Measurements from ENCODE around the gene MBNL2. TPM values are rescaled to one million over a fixed set of nuclear protein-coding genes. Genes with fewer than 3 reads are reported as not detected.

Gene MBNL2
- total RNA-seq, 2 donors from 2014 or later, result 59.6 to 67.7 TPM

GRCh38 chr13:97233499-97233898 lies 11.4 kb downstream of the MBNL2 start:
- H3K27me3 ChIP-seq (replicated peaks; ENCODE audit: insufficient read depth), result no peaks in the 10 kb centered on the region
- no peak overlapping the region for H3K27ac ChIP-seq
- H3K4me1 ChIP-seq (ENCODE audit: control insufficient read depth in 1 of 2, low read depth in 2 of 2), result peaks cover 5 to 74% of the 10 kb centered on the region in 2 donors
- DNase-seq (ENCODE audit: low spot score) (no peak), ATAC-seq (ENCODE audit: insufficient number of reproducible peaks, low FRiP score, low read depth) (no peak)
- no peak for TF ChIP-seq CTCF (IDR thresholded peaks at IDR 0.05)
- no peak overlapping the region for H3K4me3 ChIP-seq
- H3K36me3 ChIP-seq, result no peaks in the 10 kb centered on the region
- H3K9me3 ChIP-seq, result no peaks in the 10 kb centered on the region

GRCh38 chr13:97234236-97234635 lies 12.1 kb downstream of the MBNL2 start:
- ATAC-seq (ENCODE audit: insufficient number of reproducible peaks, low FRiP score, low read depth) (no peak), DNase-seq (ENCODE audit: low spot score) (no peak)
- peaks cover 5 to 68% of the 10 kb centered on the region in 2 donors for H3K4me1 ChIP-seq (ENCODE audit: control insufficient read depth in 1 of 2, low read depth in 2 of 2)
- no peak overlapping the region for H3K4me3 ChIP-seq
- no peak overlapping the region for H3K27ac ChIP-seq
- no peaks in the 10 kb centered on the region for H3K9me3 ChIP-seq
- H3K36me3 ChIP-seq, result no peaks in the 10 kb centered on the region
- no peaks in the 10 kb centered on the region for H3K27me3 ChIP-seq (replicated peaks; ENCODE audit: insufficient read depth)
- TF ChIP-seq CTCF (IDR thresholded peaks at IDR 0.05), result no peak

- Histone ChIP-seq H3K9me3 (no peaks in the 10 kb centered on the region), H3K36me3 (no peaks in the 10 kb centered on the region), H3K4me3 (no peak overlapping the region), H3K27ac (no peak overlapping the region), H3K4me1 (ENCODE audit: control insufficient read depth in 1 of 2, low read depth in 2 of 2) (peaks cover 4 to 68% of the 10 kb centered on the region in 2 donors), H3K27me3 (replicated peaks; ENCODE audit: insufficient read depth) (no peaks in the 10 kb centered on the region)
- no peak for TF ChIP-seq CTCF (IDR thresholded peaks at IDR 0.05)
- DNase-seq (ENCODE audit: low spot score) (no peak), ATAC-seq (ENCODE audit: insufficient number of reproducible peaks, low FRiP score, low read depth) (no peak)
Observed at GRCh38 chr13:97234742-97235141, 12.6 kb downstream of the MBNL2 start.

- Histone ChIP-seq H3K36me3 (no peaks in the 10 kb centered on the region), H3K4me3 (peak overlapping the region; percentile 29), H3K27me3 (replicated peaks; ENCODE audit: insufficient read depth) (no peaks in the 10 kb centered on the region), H3K9me3 (no peaks in the 10 kb centered on the region), H3K27ac (peak overlapping the region in 1 of 2 donors; percentile 4), H3K4me1 (ENCODE audit: control insufficient read depth in 1 of 2, low read depth in 2 of 2) (peaks cover 10 to 69% of the 10 kb centered on the region in 2 donors)
- ATAC-seq (ENCODE audit: insufficient number of reproducible peaks, low FRiP score, low read depth), result no peak
- no peak for TF ChIP-seq CTCF (IDR thresholded peaks at IDR 0.05)
- no peak for DNase-seq (ENCODE audit: low spot score)
Observed at GRCh38 chr13:97235549-97236231, 13.6 kb downstream of the MBNL2 start.

GRCh38 chr13:97237388-97237787 lies 15.3 kb downstream of the MBNL2 start:
- H3K27ac ChIP-seq, result no peak overlapping the region
- DNase-seq (ENCODE audit: low spot score), result no peak
- H3K4me1 ChIP-seq (ENCODE audit: control insufficient read depth in 1 of 2, low read depth in 2 of 2), result peaks cover 10 to 66% of the 10 kb centered on the region in 2 donors
- H3K4me3 ChIP-seq, result no peak overlapping the region
- no peaks in the 10 kb centered on the region for H3K36me3 ChIP-seq
- no peak for TF ChIP-seq CTCF (IDR thresholded peaks at IDR 0.05)
- ATAC-seq (ENCODE audit: insufficient number of reproducible peaks, low FRiP score, low read depth), result no peak
- H3K9me3 ChIP-seq, result no peaks in the 10 kb centered on the region
- H3K27me3 ChIP-seq (replicated peaks; ENCODE audit: insufficient read depth), result no peaks in the 10 kb centered on the region
